Body of pancreas (tissue), 4 donors: Measurements from ENCODE around the gene GFOD1.

Experiments used
- POLR2A ChIP-seq, 3 donors: fragments of 450-650 bp; IDR thresholded peaks; one replicate each; pipeline ENCODE4 v1.6.1; 2016; ENCODE audit warnings: antibody characterized with exemption in 3 of 3, mild to moderate bottlenecking in 2 of 3
- TF ChIP-seq, protein P1 (sequence below), 7 experiments: fragments of 450-650 bp in 4 of 7; fragments of 200-600 bp in 3 of 7; sonication (generic) in 3 of 7; IDR thresholded peaks; one replicate each; pipeline ENCODE4 v1.5.1; 2016 to 2019; ENCODE audit warnings: antibody characterized with exemption in 7 of 7

DNA sequence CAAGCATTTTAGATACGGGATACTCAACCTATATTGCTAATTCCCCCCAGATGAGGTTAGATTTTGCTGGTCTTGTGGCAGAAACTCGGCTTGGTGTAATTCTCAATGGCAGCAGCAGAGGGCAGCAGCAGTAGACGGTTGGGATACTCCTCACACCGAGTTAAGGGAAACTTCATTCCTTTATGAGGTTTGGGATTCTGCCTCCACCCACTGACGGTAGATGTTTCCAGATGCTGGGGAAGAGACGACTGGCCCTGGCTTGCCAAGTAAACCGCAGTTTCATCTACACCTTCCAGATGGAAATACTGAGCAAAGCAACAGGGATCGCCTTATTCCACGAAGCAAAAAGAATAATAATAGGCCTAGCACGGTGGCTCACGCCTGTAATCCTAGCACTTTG is 150.8 kb downstream of the GFOD1 start:
- TF ChIP-seq, protein P1, sequence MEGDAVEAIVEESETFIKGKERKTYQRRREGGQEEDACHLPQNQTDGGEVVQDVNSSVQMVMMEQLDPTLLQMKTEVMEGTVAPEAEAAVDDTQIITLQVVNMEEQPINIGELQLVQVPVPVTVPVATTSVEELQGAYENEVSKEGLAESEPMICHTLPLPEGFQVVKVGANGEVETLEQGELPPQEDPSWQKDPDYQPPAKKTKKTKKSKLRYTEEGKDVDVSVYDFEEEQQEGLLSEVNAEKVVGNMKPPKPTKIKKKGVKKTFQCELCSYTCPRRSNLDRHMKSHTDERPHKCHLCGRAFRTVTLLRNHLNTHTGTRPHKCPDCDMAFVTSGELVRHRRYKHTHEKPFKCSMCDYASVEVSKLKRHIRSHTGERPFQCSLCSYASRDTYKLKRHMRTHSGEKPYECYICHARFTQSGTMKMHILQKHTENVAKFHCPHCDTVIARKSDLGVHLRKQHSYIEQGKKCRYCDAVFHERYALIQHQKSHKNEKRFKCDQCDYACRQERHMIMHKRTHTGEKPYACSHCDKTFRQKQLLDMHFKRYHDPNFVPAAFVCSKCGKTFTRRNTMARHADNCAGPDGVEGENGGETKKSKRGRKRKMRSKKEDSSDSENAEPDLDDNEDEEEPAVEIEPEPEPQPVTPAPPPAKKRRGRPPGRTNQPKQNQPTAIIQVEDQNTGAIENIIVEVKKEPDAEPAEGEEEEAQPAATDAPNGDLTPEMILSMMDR (IDR thresholded peaks at IDR 0.05): peak; percentile 71 to 96 (median 92)
- no peak for TF ChIP-seq POLR2A (IDR thresholded peaks at IDR 0.05)
